GM18507 (cell line): ENCODE measurements around the gene LAGE3.

ENCODE experiments used
- DNase-seq: peaks from one replicate; pipeline ENCODE4 v3.0.0; 2011; ENCODE audit warnings: low read depth; ENCODE audit not compliant: insufficient read length; ENCODE audit errors: extremely low spot score
- FAIRE-seq: peaks from 2 replicates; lab custom pipeline; 2011; peaks lifted over from hg19 to GRCh38; lab: Jason Lieb, UNC

The LAGE3 gene

GRCh38 chrX:154462396-154462795 lies 16.7 kb downstream of the LAGE3 start:
- FAIRE-seq (no peak), DNase-seq (no peak)

DNA sequence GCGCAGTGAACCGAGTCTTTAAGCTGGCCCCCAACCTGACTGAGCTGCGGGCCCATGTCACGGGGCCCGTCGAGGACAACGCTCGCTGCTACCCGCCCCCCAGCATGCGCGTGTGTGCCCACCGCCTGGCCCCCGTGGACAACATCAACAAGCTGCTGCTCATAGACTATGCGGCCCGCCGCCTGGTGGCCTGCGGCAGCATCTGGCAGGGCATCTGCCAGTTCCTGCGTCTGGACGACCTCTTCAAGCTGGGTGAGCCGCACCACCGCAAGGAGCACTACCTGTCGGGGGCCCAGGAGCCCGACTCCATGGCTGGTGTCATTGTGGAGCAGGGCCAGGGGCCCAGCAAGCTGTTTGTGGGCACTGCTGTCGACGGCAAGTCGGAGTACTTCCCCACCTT lies 18.8 kb downstream of the LAGE3 start:
- DNase-seq (no peak), FAIRE-seq (no peak)

- FAIRE-seq (no peak), DNase-seq (no peak)
Observed at GRCh38 chrX:154459832-154460231, 19.2 kb downstream of the LAGE3 start.

DNA sequence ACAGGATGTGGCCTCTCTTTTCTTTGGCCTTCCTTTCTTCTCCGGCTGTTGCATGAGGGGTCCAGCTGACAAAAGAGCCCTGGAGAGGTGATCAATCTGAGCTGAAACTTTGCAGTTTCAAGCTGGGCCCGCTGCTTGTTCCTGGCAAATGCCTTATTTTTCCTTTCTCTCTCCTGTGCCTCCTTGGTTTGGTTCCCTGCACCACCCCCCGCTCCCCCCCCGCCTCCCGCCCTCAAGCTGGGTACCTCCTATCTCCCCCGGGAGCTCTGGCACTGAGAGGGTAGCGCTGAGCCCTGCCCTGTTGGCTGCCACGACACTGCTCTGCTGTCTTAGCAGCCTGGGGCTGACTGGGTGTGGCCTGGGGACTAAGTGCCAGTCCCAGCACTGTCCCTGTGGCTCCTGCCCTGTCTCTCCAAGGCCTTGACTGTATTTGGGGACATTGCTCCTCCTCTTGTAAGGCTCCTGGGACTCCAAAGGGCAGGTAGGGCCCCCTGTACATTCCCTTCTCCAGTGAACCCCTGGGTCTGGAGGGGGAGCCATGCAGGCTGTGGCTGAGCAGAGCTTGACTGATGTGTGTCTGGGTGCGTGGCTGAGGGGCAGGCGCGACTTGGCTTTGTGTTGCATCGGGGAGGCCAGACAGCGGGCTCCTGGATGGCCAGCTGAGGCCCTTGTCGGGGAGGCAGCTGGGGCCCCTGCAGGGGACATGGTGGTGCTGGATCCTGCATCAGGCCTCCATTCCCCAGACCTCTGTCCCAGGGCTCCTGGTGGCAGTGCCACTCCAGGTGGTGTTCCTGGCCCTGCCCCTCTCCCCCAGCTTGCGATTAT lies 19.9 kb downstream of the LAGE3 start:
- FAIRE-seq (no peak), DNase-seq (no peak)

- FAIRE-seq, result no peak
- DNase-seq, result peak; percentile 30
Observed at GRCh38 chrX:154458116-154458953, 20.7 kb downstream of the LAGE3 start, which contains the start of gene PLXNA3. TSS of gene PLXNA3 (plus strand) at chrX:154458281. CDS start at chrX:154460184, 1,903 bp downstream.

- FAIRE-seq, result peak; percentile 54
- DNase-seq, result peak; percentile 36
Observed at GRCh38 chrX:154457491-154458115, 21.5 kb downstream of the LAGE3 start.

DNA sequence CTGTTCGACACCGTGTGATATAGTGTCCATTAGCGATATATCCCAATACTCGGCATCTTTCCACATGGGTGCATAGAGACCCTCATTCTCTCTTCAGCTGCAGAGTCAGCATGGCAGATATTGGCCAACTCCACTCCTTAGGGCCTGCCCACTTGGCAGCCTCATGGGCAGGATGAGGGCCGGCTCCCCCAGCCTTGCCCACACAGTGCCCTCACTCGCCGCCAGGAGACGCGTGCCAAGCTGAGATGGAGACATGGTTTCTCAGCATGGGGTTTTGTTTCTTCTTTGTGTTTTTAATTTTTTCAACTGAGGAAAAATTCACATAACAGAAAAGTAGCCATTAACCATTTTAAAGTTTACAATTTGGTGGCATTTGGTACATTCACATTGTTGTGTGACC lies 26.3 kb downstream of the LAGE3 start:
- no peak for FAIRE-seq
- DNase-seq, result no peak

DNA sequence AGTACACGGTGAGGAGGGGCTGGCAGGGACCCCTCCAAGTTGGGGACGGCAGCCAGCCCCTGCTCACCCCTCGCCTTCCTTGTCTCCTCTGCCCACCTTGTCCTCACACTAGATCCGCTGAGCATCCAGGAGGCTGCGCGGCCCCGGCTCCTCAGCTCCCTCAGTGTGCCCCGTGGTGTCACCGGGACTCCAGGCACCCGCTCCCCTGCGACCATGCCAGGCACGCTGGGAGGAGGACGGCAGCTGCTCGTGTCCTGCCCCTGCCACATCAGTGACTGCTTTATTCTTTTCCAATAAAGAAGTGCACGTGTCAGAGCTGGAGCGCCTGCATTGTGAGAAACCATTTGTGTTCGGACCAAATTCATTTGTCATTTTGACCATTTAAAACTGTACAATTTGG lies 28.8 kb downstream of the LAGE3 start:
- DNase-seq (no peak), FAIRE-seq (no peak)

- DNase-seq (no peak), FAIRE-seq (no peak)
Observed at GRCh38 chrX:154449618-154450017, 29.5 kb downstream of the LAGE3 start.

DNA sequence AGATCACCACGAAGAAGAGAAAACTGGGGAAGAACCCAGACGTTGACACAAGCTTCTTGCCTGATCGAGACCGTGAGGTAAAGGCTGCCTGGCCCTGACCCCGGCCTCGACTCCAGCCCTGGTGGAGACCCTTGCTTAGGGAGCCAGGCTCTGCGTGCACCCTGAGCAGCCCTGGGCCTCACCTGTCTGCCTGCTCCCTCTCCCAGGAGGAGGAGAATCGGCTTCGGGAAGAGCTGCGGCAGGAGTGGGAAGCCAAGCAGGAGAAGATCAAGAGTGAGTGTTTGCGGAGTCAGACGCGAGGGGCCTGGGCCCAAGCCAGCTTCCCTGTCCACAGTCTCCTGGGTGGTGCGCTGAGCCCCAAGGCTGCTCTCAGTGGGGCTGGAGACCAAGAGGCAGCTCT lies 30.6 kb downstream of the LAGE3 start:
- no peak for FAIRE-seq
- DNase-seq, result no peak

GRCh38 chrX:154446430-154446829 lies 32.7 kb downstream of the LAGE3 start:
- DNase-seq, result no peak
- no peak for FAIRE-seq

DNA sequence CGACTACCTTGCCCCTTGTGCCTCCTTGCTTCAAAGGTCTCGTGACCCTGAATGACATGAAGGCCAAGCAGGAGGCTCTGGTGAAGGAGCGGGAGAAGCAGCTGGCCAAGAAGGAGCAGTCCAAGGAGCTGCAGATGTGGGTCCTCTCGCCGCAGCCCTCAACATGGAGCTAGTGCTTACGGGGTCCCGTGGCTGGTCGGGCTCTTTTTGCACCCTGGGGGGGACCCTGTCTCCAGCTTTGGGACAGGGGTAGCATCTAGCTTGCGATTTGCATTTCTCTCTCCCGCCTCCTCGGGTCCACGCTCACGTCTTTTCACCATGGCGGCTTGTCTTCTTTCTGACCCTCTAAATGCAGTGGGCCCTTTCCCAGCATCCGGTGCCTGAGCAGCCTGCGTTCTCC lies 33.3 kb downstream of the LAGE3 start:
- FAIRE-seq, result no peak
- no peak for DNase-seq

DNA sequence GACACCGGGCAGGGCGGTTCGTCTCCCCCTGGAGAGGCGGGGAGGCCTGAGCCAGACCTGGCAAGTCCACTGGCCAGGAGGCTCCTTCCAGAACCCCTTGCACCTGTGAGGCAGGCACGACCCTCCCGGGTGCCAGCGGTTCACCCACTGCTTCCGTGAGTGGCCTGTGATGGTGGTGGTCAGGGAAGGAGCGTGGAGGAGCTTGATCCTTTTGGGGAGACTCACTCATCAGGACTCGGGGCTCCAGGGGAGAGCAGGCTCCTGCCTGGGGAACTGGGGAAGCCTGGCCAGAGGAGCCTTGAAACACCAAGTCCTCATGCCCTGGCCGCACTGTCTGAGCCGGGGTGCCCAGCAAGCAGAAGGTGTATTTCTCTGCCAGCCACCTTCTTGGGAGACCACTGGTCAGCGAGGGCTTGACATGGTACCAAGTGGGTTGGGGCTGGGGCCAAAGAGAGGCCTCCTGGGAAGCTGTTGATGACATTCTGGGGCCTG lies 34.3 kb downstream of the LAGE3 start:
- peak; percentile 9 for FAIRE-seq

DNA sequence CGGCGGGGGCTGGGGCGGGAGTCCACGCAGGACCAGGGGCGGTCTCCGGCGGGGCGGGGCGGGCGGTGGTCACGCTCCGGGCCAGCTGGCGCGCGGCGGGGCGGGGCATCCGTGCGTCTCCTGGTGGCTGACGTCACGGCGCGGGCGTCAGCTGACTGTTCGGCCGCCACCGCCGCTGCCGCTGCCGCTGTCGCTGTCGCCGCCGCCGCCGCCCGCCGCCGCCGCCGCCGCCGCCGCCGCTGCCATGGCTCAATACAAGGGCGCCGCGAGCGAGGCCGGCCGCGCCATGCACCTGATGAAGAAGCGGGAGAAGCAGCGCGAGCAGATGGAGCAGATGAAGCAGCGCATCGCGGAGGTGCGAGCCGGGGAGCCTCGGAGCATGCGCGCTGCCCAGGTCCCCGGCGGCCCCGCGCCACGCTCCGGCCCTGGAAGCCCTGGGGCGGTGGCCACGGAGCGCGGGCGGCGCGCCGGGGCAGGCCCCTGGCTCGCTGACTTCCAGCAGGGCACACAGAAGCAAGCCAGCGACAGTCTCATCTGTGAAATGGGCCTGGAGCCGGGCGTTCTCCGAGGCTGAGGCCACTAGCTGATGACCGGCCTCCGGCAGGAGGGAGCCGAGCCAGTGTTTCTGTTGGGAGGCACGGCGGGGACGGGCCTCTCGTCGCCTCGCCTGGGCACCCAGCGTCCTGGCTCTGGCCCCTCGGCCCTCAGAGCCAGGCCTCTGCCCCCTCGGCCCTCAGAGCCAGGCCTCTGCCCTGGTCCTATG lies 34.9 kb downstream of the LAGE3 start, which contains the start of gene FAM50A:
FAM50A (plus strand) TSS at position 150 of the 763 bp plus-strand sequence; CDS start at position 245, 95 bp downstream.
- FAIRE-seq, result peak; percentile 82
- peak; percentile 69 for DNase-seq

More for the DNA sequence above, 34.3 kb downstream of the LAGE3 start:
- no peak for DNase-seq

DNA sequence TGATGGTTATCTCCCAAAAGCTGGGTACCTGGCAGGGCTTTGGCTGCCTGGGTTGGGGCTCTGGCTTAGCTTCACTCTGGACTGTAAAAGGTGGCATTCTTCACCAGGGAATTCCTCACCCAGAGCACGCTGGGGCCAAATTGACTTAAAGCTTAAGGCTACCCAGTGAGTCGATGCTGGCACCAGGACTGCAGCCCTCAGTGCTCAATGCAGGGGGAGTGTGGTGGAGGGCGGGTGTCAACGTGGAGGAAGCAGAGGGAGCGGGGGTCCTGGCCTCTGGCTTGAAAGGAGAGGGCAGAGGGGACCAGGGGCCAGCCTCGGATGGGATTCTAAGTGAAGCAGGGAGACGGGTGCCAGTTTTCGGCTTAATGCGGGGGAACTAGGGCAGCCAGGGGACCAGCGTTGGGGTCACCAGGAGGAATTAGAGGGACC lies 35.6 kb downstream of the LAGE3 start:
- no peak for FAIRE-seq

DNA sequence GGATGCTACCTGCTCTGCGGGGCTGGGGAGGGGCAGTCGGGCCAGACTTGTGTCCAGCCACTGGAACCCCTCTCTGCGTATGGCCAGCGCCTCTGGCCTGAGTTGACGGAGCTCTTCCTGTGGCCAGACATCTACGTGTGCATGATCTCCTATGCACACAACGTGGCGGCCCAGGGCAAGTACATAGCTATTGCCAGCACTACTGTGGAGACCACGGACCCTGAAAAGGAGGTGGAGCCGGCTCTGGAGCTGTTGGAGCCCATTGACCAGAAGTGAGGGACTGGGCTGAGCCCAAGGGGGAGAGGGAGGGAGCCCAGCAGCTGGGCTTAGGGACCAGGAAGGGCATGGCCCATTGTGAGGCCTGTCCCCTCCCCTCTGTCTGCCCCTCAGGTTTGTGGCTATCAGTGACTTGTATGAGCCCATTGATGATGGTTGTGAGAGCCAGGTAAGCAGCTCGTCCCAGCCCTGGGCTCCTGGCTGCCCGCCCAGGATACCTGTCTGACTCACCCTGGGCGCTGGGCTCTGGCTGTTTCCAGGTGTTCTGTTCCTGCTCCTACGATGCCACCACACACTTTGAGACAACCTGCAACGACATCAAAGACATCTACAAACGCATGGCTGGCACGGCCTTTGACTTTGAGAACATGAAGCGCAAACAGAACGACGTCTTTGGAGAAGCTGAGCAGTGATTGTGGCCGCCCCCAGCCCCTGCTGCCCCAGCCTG lies 36.9 kb downstream of the LAGE3 start:
- no peak for FAIRE-seq
- DNase-seq, result no peak

More for the DNA sequence above, 35.6 kb downstream of the LAGE3 start:
- DNase-seq, result no peak

GRCh38 chrX:154441564-154441963 lies 37.5 kb downstream of the LAGE3 start:
- DNase-seq (no peak), FAIRE-seq (no peak)

- no peak for DNase-seq
- FAIRE-seq, result no peak
Observed at GRCh38 chrX:154440623-154441357, 38.3 kb downstream of the LAGE3 start.
